T-cell (primary cell): ENCODE measurements around the gene PDYN. TPM values are rescaled to one million over a fixed set of nuclear protein-coding genes. Genes with fewer than 3 reads are reported as not detected.

Source experiments
- ATAC-seq, 4 experiments: fragments of 200-7000 bp in 3 of 4; fragments of 150-1000 bp in 1 of 4; cut with Tn5 transposase; replicated peaks in 1 of 4; 1 replicate in 3 of 4; 2 replicates in 1 of 4; pipeline ENCODE4 v1.10.0; 2021; ENCODE audit warnings: moderate library complexity in 3 of 4, mild to moderate bottlenecking in 2 of 4, moderate number of reproducible peaks in 1 of 4
- CTCF ChIA-PET, 2 donors: fragments of 300-600 bp; sonication (Branson Sonifier 250); formaldehyde crosslinking; loops; one replicate each; lab custom pipeline; 2022; ENCODE audit warnings: antibody characterized with exemption in 2 of 2; lab: Charles Lee
- POLR2A ChIA-PET, 2 donors: fragments of 300-600 bp; sonication (Branson Sonifier 250); formaldehyde crosslinking; loops; one replicate each; lab custom pipeline; 2022; ENCODE audit warnings: antibody characterized with exemption in 2 of 2; lab: Charles Lee
- DNase-seq, 35 experiments: peaks; one replicate each; pipeline versions ENCODE4 v3.0.0 to v3.0.0-alpha.2; 2013 to 2023
- H3K27ac ChIP-seq: one replicate; pipeline ENCODE4 v1.5.1; 2013; ENCODE audit warnings: low read length
- H3K27me3 ChIP-seq, 2 experiments: replicated peaks in 1 of 2; 1 replicate in 1 of 2; 2 replicates in 1 of 2; pipeline versions ENCODE4 v1.6.1 to v1.7.0; 2013; ENCODE audit warnings: low read length in 1 of 2, mixed read lengths in 1 of 2; ENCODE audit not compliant: control insufficient read depth in 2 of 2, insufficient read depth in 2 of 2; ENCODE audit errors: extremely low read depth in 1 of 2
- H3K36me3 ChIP-seq, 2 donors: 1 replicate in 1 of 2; 2 replicates in 1 of 2; pipeline versions ENCODE4 v1.6.1 to v1.7.0; 2013; ENCODE audit warnings: low read length in 1 of 2; ENCODE audit not compliant: control insufficient read depth in 2 of 2, insufficient read depth in 1 of 2; ENCODE audit errors: extremely low read depth in 1 of 2
- H3K4me1 ChIP-seq, 2 experiments: 1 replicate in 1 of 2; 2 replicates in 1 of 2; pipeline versions ENCODE4 v1.6.1 to v1.7.0; 2013; ENCODE audit warnings: low read length in 2 of 2, mixed read lengths in 1 of 2; ENCODE audit not compliant: insufficient read depth in 2 of 2, control insufficient read depth in 1 of 2; ENCODE audit errors: extremely low read depth in 1 of 2
- H3K4me3 ChIP-seq, 2 donors: 1 replicate in 1 of 2; 2 replicates in 1 of 2; pipeline versions ENCODE4 v1.5.1 to v1.7.0; 2013; ENCODE audit warnings: mild to moderate bottlenecking in 2 of 2, low read length in 1 of 2, moderate library complexity in 1 of 2; ENCODE audit not compliant: control insufficient read depth in 1 of 2; ENCODE audit errors: extremely low read depth in 1 of 2
- H3K9me3 ChIP-seq: 2 replicates; pipeline ENCODE4 v1.7.0; 2013
- H3K27ac Mint-ChIP-seq, 2 donors: one replicate each; pipeline ENCODE4 v1.8.0; 2020 to 2021; ENCODE audit warnings: mild to moderate bottlenecking in 2 of 2, mixed read lengths in 2 of 2
- H3K27me3 Mint-ChIP-seq, 2 donors: one replicate each; pipeline ENCODE4 v1.8.0; 2021 to 2022; ENCODE audit warnings: mixed read lengths in 2 of 2
- H3K36me3 Mint-ChIP-seq: one replicate; pipeline ENCODE4 v1.8.0; 2021; ENCODE audit warnings: mixed read lengths
- H3K4me1 Mint-ChIP-seq, 3 donors: one replicate each; pipeline ENCODE4 v1.8.0; 2020 to 2022; ENCODE audit warnings: mixed read lengths in 3 of 3, mild to moderate bottlenecking in 1 of 3
- H3K4me3 Mint-ChIP-seq, 3 donors: one replicate each; pipeline ENCODE4 v1.8.0; 2020 to 2022; ENCODE audit warnings: mild to moderate bottlenecking in 3 of 3, mixed read lengths in 3 of 3, moderate library complexity in 3 of 3
- H3K9me3 Mint-ChIP-seq, 3 donors: one replicate each; pipeline ENCODE4 v1.8.0; 2020 to 2022; ENCODE audit warnings: mixed read lengths in 3 of 3
- WGBS: methylation state at CpG from one replicate; pipeline ENCODE4 v1.1.5; 2013; ENCODE audit warnings: missing lambda C conversion rate; ENCODE audit not compliant: insufficient coverage; 5-methylcytosine and 5-hydroxymethylcytosine counted together
- total RNA-seq, 35 experiments: library from RNA in 6 of 35; stranded (reverse) in 6 of 35; fragments of 120-200 nt in 1 of 35; gene quantifications; one replicate each; pipeline versions ENCODE4 v1.2.1 to v1.2.4 and lab custom pipeline; 2013 to 2026

PDYN gene
- total RNA-seq, 5 donors from 2014 or later (not counting 1 experiment from before 2014, with no cell fraction given), result not detected

- Mint-ChIP-seq H3K4me1 (no peaks in the 10 kb centered on the region), H3K27me3 (peaks cover 30 to 40% of the 10 kb centered on the region in 2 donors), H3K9me3 (peaks cover 4% of the 10 kb centered on the region in 3 donors), H3K36me3 (no peaks in the 10 kb centered on the region), H3K27ac (no peak overlapping the region), H3K4me3 (no peak overlapping the region)
- no peaks in the 10 kb centered on the region for H3K9me3 ChIP-seq
- POLR2A ChIA-PET, result interaction anchor here in 1 of 2 donors (0.6 kb wide), 1 partner anchor 55 kb away, joined by 4 read pairs; no protein-coding TSS in a partner anchor
- ATAC-seq, result no peak
- H3K27me3 ChIP-seq, result peaks cover 3 to 30% of the 10 kb centered on the region in 2 experiments
- CTCF ChIA-PET, result no interaction called here
- no peaks in the 10 kb centered on the region for H3K4me1 ChIP-seq
- H3K4me3 ChIP-seq, result no peak overlapping the region
- 75% methylated on average over 4 of the region's 4 CpGs for WGBS
- H3K27ac ChIP-seq, result no peak overlapping the region
- H3K36me3 ChIP-seq, result no peaks in the 10 kb centered on the region
- DNase-seq, result no peak
Observed at GRCh38 chr20:2026514-2026913, 32.7 kb upstream of the PDYN start.

GRCh38 chr20:2026004-2026403, 32.1 kb upstream of the PDYN start:
- peaks cover 4% of the 10 kb centered on the region in 3 donors for H3K9me3 Mint-ChIP-seq
- H3K4me3 Mint-ChIP-seq, result no peak overlapping the region
- DNase-seq, result no peak
- ChIA-PET POLR2A (no interaction called here), CTCF (no interaction called here)
- H3K36me3 ChIP-seq, result no peaks in the 10 kb centered on the region
- no peak for ATAC-seq
- no peaks in the 10 kb centered on the region for H3K4me1 ChIP-seq
- 71% methylated on average over 9 of the region's 9 CpGs for WGBS
- peaks cover 0 to 31% of the 10 kb centered on the region in 2 experiments for H3K27me3 ChIP-seq
- H3K27ac ChIP-seq, result no peak overlapping the region
- H3K27me3 Mint-ChIP-seq, result peaks cover 33 to 36% of the 10 kb centered on the region in 2 donors
- H3K9me3 ChIP-seq, result no peaks in the 10 kb centered on the region
- H3K4me1 Mint-ChIP-seq, result no peaks in the 10 kb centered on the region
- no peak overlapping the region for H3K27ac Mint-ChIP-seq
- H3K36me3 Mint-ChIP-seq, result no peaks in the 10 kb centered on the region
- H3K4me3 ChIP-seq, result no peak overlapping the region

- CTCF ChIA-PET, result no interaction called here
- H3K27me3 ChIP-seq, result peaks cover 0 to 29% of the 10 kb centered on the region in 2 experiments
- no peaks in the 10 kb centered on the region for H3K9me3 ChIP-seq
- Mint-ChIP-seq H3K27ac (no peak overlapping the region), H3K27me3 (peaks cover 25 to 28% of the 10 kb centered on the region in 2 donors), H3K9me3 (peaks cover 2 to 4% (median 3%) of the 10 kb centered on the region in 3 donors), H3K36me3 (no peaks in the 10 kb centered on the region), H3K4me1 (no peaks in the 10 kb centered on the region), H3K4me3 (no peak overlapping the region)
- no peaks in the 10 kb centered on the region for H3K36me3 ChIP-seq
- H3K4me1 ChIP-seq, result no peaks in the 10 kb centered on the region
- H3K27ac ChIP-seq, result no peak overlapping the region
- H3K4me3 ChIP-seq, result no peak overlapping the region
- no peak for DNase-seq
- no peak for ATAC-seq
- WGBS, result no CpG with 5 or more reads among the region's 4 CpGs
- POLR2A ChIA-PET, result no interaction called here
Observed at GRCh38 chr20:2023151-2023550, 29.3 kb upstream of the PDYN start.

GRCh38 chr20:2022163-2022562, 28.3 kb upstream of the PDYN start:
- H3K27ac ChIP-seq, result no peak overlapping the region
- Mint-ChIP-seq H3K36me3 (no peaks in the 10 kb centered on the region), H3K4me3 (no peak overlapping the region), H3K4me1 (no peaks in the 10 kb centered on the region), H3K9me3 (peaks cover 0 to 2% (median 0%) of the 10 kb centered on the region in 3 donors), H3K27ac (no peak overlapping the region), H3K27me3 (peaks cover 23 to 25% of the 10 kb centered on the region in 2 donors)
- DNase-seq (no peak), ATAC-seq (no peak)
- H3K4me3 ChIP-seq, result no peak overlapping the region
- ChIA-PET POLR2A (no interaction called here), CTCF (interaction anchor here in 1 of 2 donors (0.5 kb wide), 1 partner anchor 9 kb away, joined by 3 read pairs; no protein-coding TSS in a partner anchor)
- no peaks in the 10 kb centered on the region for H3K4me1 ChIP-seq
- peaks cover 0 to 27% of the 10 kb centered on the region in 2 experiments for H3K27me3 ChIP-seq
- WGBS, result 43% methylated on average over 1 of the region's 3 CpGs
- no peaks in the 10 kb centered on the region for H3K9me3 ChIP-seq
- H3K36me3 ChIP-seq, result no peaks in the 10 kb centered on the region

GRCh38 chr20:2010533-2010932, 16.7 kb upstream of the PDYN start:
- ChIA-PET CTCF (no interaction called here), POLR2A (no interaction called here)
- DNase-seq (no peak), ATAC-seq (no peak)
- H3K9me3 Mint-ChIP-seq, result no peaks in the 10 kb centered on the region
- H3K4me3 ChIP-seq, result no peak overlapping the region
- no peak overlapping the region for H3K4me3 Mint-ChIP-seq
- no peaks in the 10 kb centered on the region for H3K4me1 ChIP-seq
- H3K36me3 Mint-ChIP-seq, result no peaks in the 10 kb centered on the region
- no peaks in the 10 kb centered on the region for H3K4me1 Mint-ChIP-seq
- no peaks in the 10 kb centered on the region for H3K36me3 ChIP-seq
- H3K27ac ChIP-seq, result no peak overlapping the region
- H3K27me3 ChIP-seq, result peaks cover 3 to 17% of the 10 kb centered on the region in 2 experiments
- 39% methylated on average over 2 of the region's 4 CpGs for WGBS
- H3K27ac Mint-ChIP-seq, result no peak overlapping the region
- H3K9me3 ChIP-seq, result no peaks in the 10 kb centered on the region
- peaks cover 39 to 48% of the 10 kb centered on the region in 2 donors for H3K27me3 Mint-ChIP-seq

- DNase-seq (peak in 16 of 35 experiments; percentile 3 to 52 (median 10)), ATAC-seq (no peak)
- Mint-ChIP-seq H3K4me1 (no peaks in the 10 kb centered on the region), H3K9me3 (no peaks in the 10 kb centered on the region), H3K36me3 (no peaks in the 10 kb centered on the region), H3K27me3 (peaks cover 39 to 46% of the 10 kb centered on the region in 2 donors), H3K4me3 (no peak overlapping the region), H3K27ac (peak overlapping the region in 1 of 2 donors; percentile 7)
- Histone ChIP-seq H3K27me3 (peaks cover 3 to 19% of the 10 kb centered on the region in 2 experiments), H3K27ac (no peak overlapping the region), H3K4me1 (no peaks in the 10 kb centered on the region), H3K36me3 (no peaks in the 10 kb centered on the region), H3K4me3 (no peak overlapping the region), H3K9me3 (no peaks in the 10 kb centered on the region)
- 26% methylated on average over 13 of the region's 20 CpGs for WGBS
- POLR2A ChIA-PET, result no interaction called here
- CTCF ChIA-PET, result no interaction called here
Observed at GRCh38 chr20:2006452-2007361, 12.8 kb upstream of the PDYN start.
